K562 (cell line): Measurements from ENCODE around the gene CAPN2. TPM values are rescaled to one million over a fixed set of nuclear protein-coding genes. Genes with fewer than 3 reads are reported as not detected.
A peak's percentile ranks its signal among the peaks of the same experiment; 100 is the strongest.

ENCODE experiments used
- BCLAF1 ChIP-seq, 2 experiments: fragments of 450-650 bp in 1 of 2; IDR thresholded peaks; 2 replicates each; pipeline ENCODE4 v1.6.1; 2011 to 2017; ENCODE audit warnings: low read depth in 2 of 2, antibody characterized with exemption in 1 of 2, borderline replicate concordance in 1 of 2, low read length in 1 of 2, mild to moderate bottlenecking in 1 of 2, mixed read lengths in 1 of 2; ENCODE audit not compliant: control insufficient read depth in 1 of 2
- HBP1 ChIP-seq: fragments of 450-650 bp; formaldehyde crosslinking; IDR thresholded peaks from 2 replicates; pipeline ENCODE4 v1.4.0; 2022; ENCODE audit warnings: missing genetic modification characterization
- NCOA1 ChIP-seq: fragments of 450-650 bp; IDR thresholded peaks from 2 replicates; pipeline ENCODE4 v1.6.1; 2016; ENCODE audit warnings: low read depth
- OTX1 ChIP-seq: fragments of 450-650 bp; formaldehyde crosslinking; IDR thresholded peaks from 2 replicates; pipeline ENCODE4 v1.4.0; 2022; ENCODE audit warnings: mild to moderate bottlenecking
- PCBP1 ChIP-seq: fragments of 200-400 bp; formaldehyde crosslinking; IDR thresholded peaks from 2 replicates; pipeline ENCODE4 v1.6.1; 2018; ENCODE audit warnings: mild to moderate bottlenecking, low read depth, low read length; ENCODE audit not compliant: poor library complexity, severe bottlenecking
- PHB ChIP-seq: fragments of 250-450 bp; sonication (Bioruptor Pico); IDR thresholded peaks from 2 replicates; pipeline ENCODE4 v1.5.0; 2021
- RBM22 ChIP-seq: fragments of 200-400 bp; formaldehyde crosslinking; IDR thresholded peaks from 2 replicates; pipeline ENCODE4 v1.6.1; 2018; ENCODE audit warnings: low read length, low read depth; ENCODE audit not compliant: poor library complexity, severe bottlenecking
- SAFB ChIP-seq: fragments of 200-400 bp; formaldehyde crosslinking; IDR thresholded peaks from 2 replicates; pipeline ENCODE4 v1.6.1; 2017; ENCODE audit warnings: low read depth, low read length, borderline replicate concordance
- SPI1 ChIP-seq: IDR thresholded peaks from 2 replicates; pipeline ENCODE4 v1.6.1; 2011; ENCODE audit warnings: low read depth, low read length, control low read depth, borderline replicate concordance
- STAT6 ChIP-seq: sonication (generic); formaldehyde crosslinking; IDR thresholded peaks from 2 replicates; pipeline ENCODE4 v1.8.1; 2023; ENCODE audit warnings: mild to moderate bottlenecking, missing genetic modification reagents
- TEAD1 ChIP-seq, 2 experiments: fragments of 450-650 bp in 1 of 2; sonication (generic) in 1 of 2; formaldehyde crosslinking; IDR thresholded peaks; 2 replicates each; pipeline versions ENCODE4 v1.4.0 to v1.8.0; 2020 to 2022; ENCODE audit warnings: mild to moderate bottlenecking in 2 of 2, missing genetic modification reagents in 1 of 2
- UBTF ChIP-seq, 2 experiments: IDR thresholded peaks; 2 replicates each; pipeline ENCODE4 v1.6.1; 2012; ENCODE audit warnings: improper control_type of control experiment in 2 of 2, low read depth in 2 of 2, low read length in 2 of 2, borderline replicate concordance in 1 of 2
- ZNF395 ChIP-seq: fragments of 200-800 bp; sonication (Bioruptor generic); IDR thresholded peaks from 2 replicates; pipeline ENCODE4 v1.6.1; 2017; ENCODE audit warnings: missing genetic modification characterization, missing compliant biosample characterization
- ZNF408 ChIP-seq: fragments of 250-450 bp; sonication (Bioruptor Pico); IDR thresholded peaks from 2 replicates; pipeline ENCODE4 v1.4.0; 2020; ENCODE audit warnings: low read depth, mild to moderate bottlenecking, moderate library complexity
- polyA plus RNA-seq, 8 experiments: library from polyadenylated mRNA; depleted of rRNA in 4 of 8; stranded (reverse) in 5 of 8; unstranded in 3 of 8; fragments of >200 nt; fragmentation: Nextera tagmentation in 2 of 8; fragmentation: Illumina TruSeq in 1 of 8; extraction: Ambion mirVana in 2 of 8; extraction: Trizol in 1 of 8; gene quantifications; 2 replicates each; pipeline versions ENCODE4 v1.2.1 to v1.2.3, GENCODE V29; 2011 to 2014; ENCODE audit warnings: inconsistent platforms in 1 of 8, missing spikeins in 1 of 8
- total RNA-seq, 7 experiments: library from RNA; depleted of rRNA in 6 of 7; stranded (reverse); fragments of >200 nt in 6 of 7; fragmentation: Illumina TruSeq in 2 of 7; extraction: Trizol in 2 of 7; gene quantifications; 2 replicates each; pipeline versions ENCODE4 v1.2.1 to v1.2.3, GENCODE V29; 2011 to 2021; ENCODE audit warnings: low replicate concordance in 1 of 7

The CAPN2 gene
- total and polyA plus RNA-seq, 9 of the 15 experiments (the other 6 are each of a cell fraction or from before 2014, with no cell fraction given), result 24.6 to 157 (median 101) TPM

GRCh38 chr1:223714849-223715603 lies 2.7 kb downstream of the CAPN2 start (continued):
- TF ChIP-seq PCBP1, result no peak
- no peak for TF ChIP-seq OTX1 (CRISPR knock-in tag)
- TF ChIP-seq UBTF (IDR thresholded peaks at IDR 0.05; ENCODE audit: borderline replicate concordance in 1 of 2, low read depth in 2 of 2, low read length in 2 of 2), result no peak
- TF ChIP-seq TEAD1 (CRISPR knock-in tag; IDR thresholded peaks at IDR 0.05), result 0 out of 4 replicates have a peak, but pooled peaks of 1 of the 2 experiments have one; percentile 23
- TF ChIP-seq SAFB, result no peak
- TF ChIP-seq HBP1 (CRISPR knock-in tag), result peak; percentile 38; the same call in 1 of the 2 replicates
- TF ChIP-seq STAT6 (CRISPR knock-in tag), result no peak
- no peak for TF ChIP-seq BCLAF1 (IDR thresholded peaks at IDR 0.05; ENCODE audit: borderline replicate concordance in 1 of 2, control insufficient read depth in 1 of 2, low read depth in 2 of 2, low read length in 1 of 2)
- peak; percentile 89 for TF ChIP-seq SPI1
- no peak for TF ChIP-seq RBM22
- no peak for TF ChIP-seq PHB (CRISPR knock-in tag)
- no peak for TF ChIP-seq ZNF408 (CRISPR knock-in tag)
- TF ChIP-seq NCOA1, result peak; percentile 35; the same call in 1 of the 2 replicates
- no peak for TF ChIP-seq ZNF395 (CRISPR knock-in tag)
